H9 (cell line): ENCODE measurements around the gene TTC27. TPM values are rescaled to one million over a fixed set of nuclear protein-coding genes. Genes with fewer than 3 reads are reported as not detected.

Experiments
- DNase-seq: peaks from one replicate; pipeline ENCODE4 v3.0.0-alpha.2; 2017
- H2AFZ ChIP-seq: one replicate; pipeline ENCODE4 v1.6.1; 2013; ENCODE audit warnings: mild to moderate bottlenecking, low read length, control low read depth, moderate library complexity
- H2AK5ac ChIP-seq: 2 replicates; pipeline ENCODE4 v1.6.1; 2013; ENCODE audit warnings: low read length, control low read depth, mixed read lengths; ENCODE audit not compliant: insufficient read length
- H2BK120ac ChIP-seq: one replicate; pipeline ENCODE4 v1.6.1; 2013; ENCODE audit warnings: low read depth, mild to moderate bottlenecking, low read length, control low read depth, inconsistent platforms; ENCODE audit not compliant: poor library complexity, severe bottlenecking
- H2BK12ac ChIP-seq: 2 replicates; pipeline ENCODE4 v1.6.1; 2013; ENCODE audit warnings: low read length, control low read depth, mixed read lengths, low read depth; ENCODE audit not compliant: insufficient read length
- H2BK15ac ChIP-seq: 2 replicates; pipeline ENCODE4 v1.6.1; 2013; ENCODE audit warnings: low read depth, low read length, control low read depth
- H2BK20ac ChIP-seq: one replicate; pipeline ENCODE4 v1.6.1; 2013; ENCODE audit warnings: low read depth, mild to moderate bottlenecking, low read length, control low read depth, inconsistent platforms; ENCODE audit not compliant: poor library complexity, severe bottlenecking
- H2BK5ac ChIP-seq: 2 replicates; pipeline ENCODE4 v1.6.1; 2013; ENCODE audit warnings: low read length, control low read depth, mixed read lengths; ENCODE audit not compliant: insufficient read length
- H3K14ac ChIP-seq: 2 replicates; pipeline ENCODE4 v1.6.1; 2013; ENCODE audit warnings: low read length, control low read depth; ENCODE audit not compliant: insufficient read depth
- H3K18ac ChIP-seq: 2 replicates; pipeline ENCODE4 v1.6.1; 2013; ENCODE audit warnings: low read depth, mild to moderate bottlenecking, mixed read lengths, low read length, control low read depth; ENCODE audit not compliant: insufficient read length
- H3K23ac ChIP-seq: 2 replicates; pipeline ENCODE4 v1.6.1; 2013; ENCODE audit warnings: low read length, control low read depth, mixed read lengths, low read depth; ENCODE audit not compliant: insufficient read length
- H3K23me2 ChIP-seq: 2 replicates; pipeline ENCODE4 v1.6.1; 2013; ENCODE audit warnings: low read depth, mild to moderate bottlenecking, mixed read lengths, low read length, control low read depth; ENCODE audit not compliant: insufficient read length, poor library complexity, severe bottlenecking
- H3K27ac ChIP-seq: 2 replicates; pipeline ENCODE4 v1.5.1; 2013; ENCODE audit warnings: low read length, control low read depth, mixed read lengths, low read depth; ENCODE audit not compliant: insufficient read length
- H3K27me3 ChIP-seq: 2 replicates; pipeline ENCODE4 v1.6.1; 2013; ENCODE audit warnings: low read length, control low read depth, inconsistent platforms; ENCODE audit not compliant: insufficient read depth
- H3K4ac ChIP-seq: 2 replicates; pipeline ENCODE4 v1.6.1; 2013; ENCODE audit warnings: low read depth, mild to moderate bottlenecking, control low read depth, inconsistent platforms, low read length, moderate library complexity
- H3K4me1 ChIP-seq: 2 replicates; pipeline ENCODE4 v1.6.1; 2013; ENCODE audit warnings: low read length, control low read depth, inconsistent platforms; ENCODE audit not compliant: insufficient read depth
- H3K4me2 ChIP-seq: 2 replicates; pipeline ENCODE4 v1.6.1; 2013; ENCODE audit warnings: low read length, control low read depth, mixed read lengths; ENCODE audit not compliant: insufficient read length, insufficient read depth
- H3K56ac ChIP-seq: 2 replicates; pipeline ENCODE4 v1.6.1; 2013; ENCODE audit warnings: low read depth, mild to moderate bottlenecking, mixed read lengths, low read length, control low read depth; ENCODE audit not compliant: insufficient read length
- H3K79me1 ChIP-seq: 2 replicates; pipeline ENCODE4 v1.6.1; 2013; ENCODE audit warnings: low read depth, mild to moderate bottlenecking, moderate library complexity, low read length, control low read depth, inconsistent platforms; ENCODE audit not compliant: insufficient read depth, poor library complexity, severe bottlenecking
- H3K79me2 ChIP-seq: 2 replicates; pipeline ENCODE4 v1.6.1; 2013; ENCODE audit warnings: low read length, control low read depth, inconsistent platforms; ENCODE audit not compliant: insufficient read depth
- H3K9ac ChIP-seq: 2 replicates; pipeline ENCODE4 v1.6.1; 2013; ENCODE audit warnings: low read length, control low read depth, mixed read lengths; ENCODE audit not compliant: insufficient read length; ENCODE audit errors: extremely low read depth
- H3K9me3 ChIP-seq: one replicate; pipeline ENCODE4 v1.6.1; 2013; ENCODE audit warnings: low read depth, low read length, inconsistent platforms; ENCODE audit not compliant: control insufficient read depth
- H3T11ph ChIP-seq: one replicate; pipeline ENCODE4 v1.6.1; 2013; ENCODE audit warnings: mild to moderate bottlenecking, low read length, control low read depth, inconsistent platforms
- H4K20me1 ChIP-seq: one replicate; pipeline ENCODE4 v1.6.1; 2013; ENCODE audit not compliant: control insufficient read depth, insufficient read length, insufficient read depth
- H4K5ac ChIP-seq: 2 replicates; pipeline ENCODE4 v1.6.1; 2013; ENCODE audit warnings: low read depth, mild to moderate bottlenecking, mixed read lengths, low read length, control low read depth; ENCODE audit not compliant: insufficient read length
- H4K8ac ChIP-seq: replicated peaks from 2 replicates; pipeline ENCODE4 v1.6.1; 2013; ENCODE audit warnings: low read length, control low read depth, mixed read lengths, low read depth; ENCODE audit not compliant: insufficient read length
- H4K91ac ChIP-seq: 2 replicates; pipeline ENCODE4 v1.6.1; 2013; ENCODE audit warnings: low read depth, mild to moderate bottlenecking, moderate library complexity, mixed read lengths, low read length, control low read depth; ENCODE audit not compliant: insufficient read length
- H3K27ac Mint-ChIP-seq, 3 experiments: 2 replicates in 2 of 3; 3 replicates in 1 of 3; pipeline ENCODE4 v1.8.0; 2020 to 2021; ENCODE audit warnings: mixed read lengths in 3 of 3, mild to moderate bottlenecking in 1 of 3, moderate library complexity in 1 of 3
- H3K27me3 Mint-ChIP-seq: 2 replicates; pipeline ENCODE4 v1.8.0; 2021; ENCODE audit warnings: low read depth, mild to moderate bottlenecking, moderate library complexity, mixed read lengths
- H3K36me3 Mint-ChIP-seq, 3 experiments: 2 replicates in 2 of 3; 3 replicates in 1 of 3; pipeline ENCODE4 v1.8.0; 2020 to 2021; ENCODE audit warnings: low read depth in 3 of 3, mixed read lengths in 3 of 3; ENCODE audit not compliant: insufficient read depth in 1 of 3
- H3K4me1 Mint-ChIP-seq, 2 experiments: 2 replicates each; pipeline ENCODE4 v1.8.0; 2020; ENCODE audit warnings: mixed read lengths in 2 of 2
- H3K4me3 Mint-ChIP-seq, 2 experiments: 2 replicates in 1 of 2; 3 replicates in 1 of 2; pipeline ENCODE4 v1.8.0; 2020 to 2021; ENCODE audit warnings: mild to moderate bottlenecking in 2 of 2, mixed read lengths in 2 of 2, moderate library complexity in 1 of 2
- H3K9me3 Mint-ChIP-seq, 2 experiments: 2 replicates in 1 of 2; 3 replicates in 1 of 2; pipeline ENCODE4 v1.8.0; 2020; ENCODE audit warnings: mild to moderate bottlenecking in 2 of 2, mixed read lengths in 2 of 2, moderate library complexity in 1 of 2
- CTCF ChIP-seq: fragments of 200-600 bp; sonication (generic); conservative IDR thresholded peaks from 3 replicates; pipeline ENCODE4 v1.8.0; 2021; ENCODE audit warnings: antibody characterized with exemption, mild to moderate bottlenecking
- total RNA-seq: library from RNA; stranded (reverse); gene quantifications from 2 replicates; pipeline ENCODE4 v1.2.1, GENCODE V29; 2021

TTC27 gene
- total RNA-seq, 1 experiment from 2014 or later: 26.0 TPM

- Histone ChIP-seq H3K23me2 (no peaks in the 10 kb centered on the region), H3K56ac (no peak overlapping the region), H4K91ac (no peak overlapping the region), H3K23ac (no peak overlapping the region), H3K14ac (no peak overlapping the region), H3K27ac (no peak overlapping the region), H3K9me3 (no peaks in the 10 kb centered on the region), H4K8ac (no peak overlapping the region), H3K4me1 (no peaks in the 10 kb centered on the region; the same call in 1 of the 2 replicates), H3K79me1 (no peaks in the 10 kb centered on the region), H3K18ac (no peak overlapping the region), H3K27me3 (no peaks in the 10 kb centered on the region), H3K9ac (no peak overlapping the region), H2AFZ (no peak overlapping the region), H3K79me2 (no peaks in the 10 kb centered on the region), H3K4me2 (no peak overlapping the region), H2BK15ac (no peak overlapping the region), H2BK5ac (no peak overlapping the region), H3K4ac (no peak overlapping the region), H2BK120ac (no peak overlapping the region), H2AK5ac (no peak overlapping the region), H2BK20ac (no peak overlapping the region), H4K5ac (no peak overlapping the region), H4K20me1 (no peaks in the 10 kb centered on the region), H2BK12ac (no peak overlapping the region), H3T11ph (no peak overlapping the region)
- Mint-ChIP-seq H3K27ac (no peak overlapping the region), H3K4me1 (peaks cover 0 to 8% of the 10 kb centered on the region in 2 experiments; a peak in 2 of 4 replicates), H3K27me3 (no peaks in the 10 kb centered on the region), H3K36me3 (no peaks in the 10 kb centered on the region), H3K9me3 (no peaks in the 10 kb centered on the region; a peak in 1 of 5 replicates), H3K4me3 (no peak overlapping the region)
- DNase-seq: no peak
- no peak for TF ChIP-seq CTCF
Observed at GRCh38 chr2:32860385-32860784, 232.5 kb downstream of the TTC27 start.
